GM12878 (cell line): ENCODE data around the gene SELENOM. TPM values are rescaled to one million over a fixed set of nuclear protein-coding genes. Genes with fewer than 3 reads are reported as not detected.

Experiments
- ESRRA ChIP-seq: IDR thresholded peaks from 2 replicates; pipeline ENCODE4 v1.6.1; 2012; ENCODE audit warnings: mild to moderate bottlenecking, low read length, improper control_type of control experiment
- HDAC6 ChIP-seq: fragments of 200-600 bp; sonication (generic); IDR thresholded peaks from one replicate; pipeline ENCODE4 v1.8.0; 2017; ENCODE audit warnings: antibody characterized with exemption; ENCODE audit not compliant: unreplicated experiment
- PAX5 ChIP-seq: IDR thresholded peaks from 2 replicates; pipeline ENCODE4 v1.6.1; 2011; ENCODE audit warnings: low read depth, low read length, borderline replicate concordance
- SPI1 ChIP-seq: IDR thresholded peaks from 2 replicates; pipeline ENCODE4 v1.6.1; 2011; ENCODE audit warnings: low read depth, mild to moderate bottlenecking, low read length, moderate library complexity, borderline replicate concordance; ENCODE audit not compliant: insufficient read depth
- SREBF1 ChIP-seq: IDR thresholded peaks from 2 replicates; pipeline ENCODE4 v1.6.1; 2012; ENCODE audit warnings: mild to moderate bottlenecking, low read length
- TCF12 ChIP-seq: IDR thresholded peaks from 2 replicates; pipeline ENCODE4 v1.6.1; 2011; ENCODE audit warnings: low read depth, mild to moderate bottlenecking, low read length
- WRNIP1 ChIP-seq: IDR thresholded peaks from 2 replicates; pipeline ENCODE4 v1.6.1; 2011; ENCODE audit warnings: low read depth, low read length, improper control_type of control experiment, borderline replicate concordance
- ZBED1 ChIP-seq: IDR thresholded peaks from 2 replicates; pipeline ENCODE4 v1.6.1; 2016; ENCODE audit warnings: borderline replicate concordance
- ZNF24 ChIP-seq: fragments of 450-650 bp; IDR thresholded peaks from 2 replicates; pipeline ENCODE4 v1.6.1; 2017; ENCODE audit warnings: antibody characterized with exemption, mild to moderate bottlenecking
- polyA plus RNA-seq, 11 experiments: library from polyadenylated mRNA; depleted of rRNA in 4 of 11; unstranded in 6 of 11; stranded (reverse) in 5 of 11; fragments of >200 nt; fragmentation: Nextera tagmentation in 4 of 11; fragmentation: Illumina TruSeq in 1 of 11; extraction: Ambion mirVana in 4 of 11; extraction: Trizol in 1 of 11; gene quantifications; 1 replicate in 1 of 11; 2 replicates in 10 of 11; pipeline versions ENCODE4 v1.2.1 to v1.2.3, GENCODE V29; 2011 to 2016; ENCODE audit warnings: inconsistent platforms in 2 of 11, missing spikeins in 2 of 11, low read depth in 1 of 11
- total RNA-seq, 4 experiments: library from RNA; depleted of rRNA in 3 of 4; stranded (reverse); fragments of >200 nt in 3 of 4; fragmentation: Illumina TruSeq in 1 of 4; extraction: Trizol in 1 of 4; gene quantifications; 2 replicates each; pipeline versions ENCODE4 v1.2.1 to v1.2.3, GENCODE V29; 2013 to 2021
- TF ChIP-seq, protein P1 (sequence below): fragments of 150-350 bp; IDR thresholded peaks from 2 replicates; pipeline ENCODE4 v1.6.1; 2016; ENCODE audit warnings: low read depth, low read length
- TF ChIP-seq, protein P2 (sequence below): IDR thresholded peaks from 2 replicates; pipeline ENCODE4 v1.6.1; 2012; ENCODE audit warnings: mild to moderate bottlenecking, low read depth, low read length
- TF ChIP-seq, protein P3 (sequence below): fragments of 450-650 bp; IDR thresholded peaks from 2 replicates; pipeline ENCODE4 v1.6.1; 2018; ENCODE audit warnings: mild to moderate bottlenecking, low read depth, moderate library complexity; ENCODE audit not compliant: partially characterized antibody
- TF ChIP-seq, protein P4 (sequence below): fragments of 450-650 bp; IDR thresholded peaks from 2 replicates; pipeline ENCODE4 v1.6.1; 2017; ENCODE audit warnings: mild to moderate bottlenecking, moderate library complexity
- TF ChIP-seq, protein P5 (sequence below): fragments of 450-650 bp; IDR thresholded peaks from 2 replicates; pipeline ENCODE4 v1.6.1; 2014; ENCODE audit warnings: mild to moderate bottlenecking

Gene SELENOM
- total and polyA plus RNA-seq, 10 of the 15 experiments (the other 5 are each of a cell fraction or from before 2014, with no cell fraction given) = 0.80 to 8.3 (median 2.0) TPM

DNA sequence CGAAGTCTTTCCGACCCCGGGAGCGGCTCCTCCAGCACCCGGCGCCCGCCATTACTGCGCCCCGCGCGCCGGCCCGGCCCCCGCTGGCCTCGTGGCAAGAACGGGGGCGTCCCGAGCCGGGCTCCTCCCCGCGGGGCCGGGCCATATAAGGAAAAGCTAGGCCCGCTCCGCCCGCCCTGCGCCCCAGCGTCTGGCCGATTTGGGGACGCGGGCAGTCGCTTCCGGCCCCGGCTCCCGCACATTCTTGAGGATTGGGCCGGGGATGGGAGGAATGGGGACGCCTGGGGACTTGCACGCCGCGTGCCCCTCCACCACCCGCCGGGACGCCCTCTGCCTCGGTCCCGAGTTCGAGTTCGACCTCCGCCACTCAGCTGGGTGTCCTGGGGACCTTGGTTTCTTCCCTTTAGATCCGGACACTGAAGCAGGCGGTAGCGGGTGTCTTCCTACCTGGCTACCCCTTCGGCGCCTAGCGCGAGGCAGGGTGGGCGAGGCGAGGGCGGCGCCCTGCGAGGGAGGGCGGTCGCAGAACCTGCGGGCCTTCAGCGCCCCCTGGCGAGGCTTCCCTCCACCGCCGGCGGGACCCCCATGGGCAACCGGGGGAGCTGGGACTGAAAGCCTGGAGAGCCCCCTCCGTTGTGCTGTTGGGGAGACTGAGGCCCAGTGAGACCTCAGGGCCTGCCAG, 22.4 kb downstream of the SELENOM start (continued):
- TF ChIP-seq, protein P1, sequence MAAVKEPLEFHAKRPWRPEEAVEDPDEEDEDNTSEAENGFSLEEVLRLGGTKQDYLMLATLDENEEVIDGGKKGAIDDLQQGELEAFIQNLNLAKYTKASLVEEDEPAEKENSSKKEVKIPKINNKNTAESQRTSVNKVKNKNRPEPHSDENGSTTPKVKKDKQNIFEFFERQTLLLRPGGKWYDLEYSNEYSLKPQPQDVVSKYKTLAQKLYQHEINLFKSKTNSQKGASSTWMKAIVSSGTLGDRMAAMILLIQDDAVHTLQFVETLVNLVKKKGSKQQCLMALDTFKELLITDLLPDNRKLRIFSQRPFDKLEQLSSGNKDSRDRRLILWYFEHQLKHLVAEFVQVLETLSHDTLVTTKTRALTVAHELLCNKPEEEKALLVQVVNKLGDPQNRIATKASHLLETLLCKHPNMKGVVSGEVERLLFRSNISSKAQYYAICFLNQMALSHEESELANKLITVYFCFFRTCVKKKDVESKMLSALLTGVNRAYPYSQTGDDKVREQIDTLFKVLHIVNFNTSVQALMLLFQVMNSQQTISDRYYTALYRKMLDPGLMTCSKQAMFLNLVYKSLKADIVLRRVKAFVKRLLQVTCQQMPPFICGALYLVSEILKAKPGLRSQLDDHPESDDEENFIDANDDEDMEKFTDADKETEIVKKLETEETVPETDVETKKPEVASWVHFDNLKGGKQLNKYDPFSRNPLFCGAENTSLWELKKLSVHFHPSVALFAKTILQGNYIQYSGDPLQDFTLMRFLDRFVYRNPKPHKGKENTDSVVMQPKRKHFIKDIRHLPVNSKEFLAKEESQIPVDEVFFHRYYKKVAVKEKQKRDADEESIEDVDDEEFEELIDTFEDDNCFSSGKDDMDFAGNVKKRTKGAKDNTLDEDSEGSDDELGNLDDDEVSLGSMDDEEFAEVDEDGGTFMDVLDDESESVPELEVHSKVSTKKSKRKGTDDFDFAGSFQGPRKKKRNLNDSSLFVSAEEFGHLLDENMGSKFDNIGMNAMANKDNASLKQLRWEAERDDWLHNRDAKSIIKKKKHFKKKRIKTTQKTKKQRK = no peak
- no peak for TF ChIP-seq SPI1
- TF ChIP-seq, protein P2, sequence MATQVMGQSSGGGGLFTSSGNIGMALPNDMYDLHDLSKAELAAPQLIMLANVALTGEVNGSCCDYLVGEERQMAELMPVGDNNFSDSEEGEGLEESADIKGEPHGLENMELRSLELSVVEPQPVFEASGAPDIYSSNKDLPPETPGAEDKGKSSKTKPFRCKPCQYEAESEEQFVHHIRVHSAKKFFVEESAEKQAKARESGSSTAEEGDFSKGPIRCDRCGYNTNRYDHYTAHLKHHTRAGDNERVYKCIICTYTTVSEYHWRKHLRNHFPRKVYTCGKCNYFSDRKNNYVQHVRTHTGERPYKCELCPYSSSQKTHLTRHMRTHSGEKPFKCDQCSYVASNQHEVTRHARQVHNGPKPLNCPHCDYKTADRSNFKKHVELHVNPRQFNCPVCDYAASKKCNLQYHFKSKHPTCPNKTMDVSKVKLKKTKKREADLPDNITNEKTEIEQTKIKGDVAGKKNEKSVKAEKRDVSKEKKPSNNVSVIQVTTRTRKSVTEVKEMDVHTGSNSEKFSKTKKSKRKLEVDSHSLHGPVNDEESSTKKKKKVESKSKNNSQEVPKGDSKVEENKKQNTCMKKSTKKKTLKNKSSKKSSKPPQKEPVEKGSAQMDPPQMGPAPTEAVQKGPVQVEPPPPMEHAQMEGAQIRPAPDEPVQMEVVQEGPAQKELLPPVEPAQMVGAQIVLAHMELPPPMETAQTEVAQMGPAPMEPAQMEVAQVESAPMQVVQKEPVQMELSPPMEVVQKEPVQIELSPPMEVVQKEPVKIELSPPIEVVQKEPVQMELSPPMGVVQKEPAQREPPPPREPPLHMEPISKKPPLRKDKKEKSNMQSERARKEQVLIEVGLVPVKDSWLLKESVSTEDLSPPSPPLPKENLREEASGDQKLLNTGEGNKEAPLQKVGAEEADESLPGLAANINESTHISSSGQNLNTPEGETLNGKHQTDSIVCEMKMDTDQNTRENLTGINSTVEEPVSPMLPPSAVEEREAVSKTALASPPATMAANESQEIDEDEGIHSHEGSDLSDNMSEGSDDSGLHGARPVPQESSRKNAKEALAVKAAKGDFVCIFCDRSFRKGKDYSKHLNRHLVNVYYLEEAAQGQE = no peak
- TF ChIP-seq, protein P3, sequence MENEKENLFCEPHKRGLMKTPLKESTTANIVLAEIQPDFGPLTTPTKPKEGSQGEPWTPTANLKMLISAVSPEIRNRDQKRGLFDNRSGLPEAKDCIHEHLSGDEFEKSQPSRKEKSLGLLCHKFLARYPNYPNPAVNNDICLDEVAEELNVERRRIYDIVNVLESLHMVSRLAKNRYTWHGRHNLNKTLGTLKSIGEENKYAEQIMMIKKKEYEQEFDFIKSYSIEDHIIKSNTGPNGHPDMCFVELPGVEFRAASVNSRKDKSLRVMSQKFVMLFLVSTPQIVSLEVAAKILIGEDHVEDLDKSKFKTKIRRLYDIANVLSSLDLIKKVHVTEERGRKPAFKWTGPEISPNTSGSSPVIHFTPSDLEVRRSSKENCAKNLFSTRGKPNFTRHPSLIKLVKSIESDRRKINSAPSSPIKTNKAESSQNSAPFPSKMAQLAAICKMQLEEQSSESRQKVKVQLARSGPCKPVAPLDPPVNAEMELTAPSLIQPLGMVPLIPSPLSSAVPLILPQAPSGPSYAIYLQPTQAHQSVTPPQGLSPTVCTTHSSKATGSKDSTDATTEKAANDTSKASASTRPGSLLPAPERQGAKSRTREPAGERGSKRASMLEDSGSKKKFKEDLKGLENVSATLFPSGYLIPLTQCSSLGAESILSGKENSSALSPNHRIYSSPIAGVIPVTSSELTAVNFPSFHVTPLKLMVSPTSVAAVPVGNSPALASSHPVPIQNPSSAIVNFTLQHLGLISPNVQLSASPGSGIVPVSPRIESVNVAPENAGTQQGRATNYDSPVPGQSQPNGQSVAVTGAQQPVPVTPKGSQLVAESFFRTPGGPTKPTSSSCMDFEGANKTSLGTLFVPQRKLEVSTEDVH = no peak
- TF ChIP-seq ZBED1 = no peak
- TF ChIP-seq HDAC6 = no peak
- no peak for TF ChIP-seq SREBF1
- TF ChIP-seq ESRRA = no peak
- peak; percentile 56; the same call in 1 of the 2 replicates for TF ChIP-seq ZNF24
- TF ChIP-seq, protein P4, sequence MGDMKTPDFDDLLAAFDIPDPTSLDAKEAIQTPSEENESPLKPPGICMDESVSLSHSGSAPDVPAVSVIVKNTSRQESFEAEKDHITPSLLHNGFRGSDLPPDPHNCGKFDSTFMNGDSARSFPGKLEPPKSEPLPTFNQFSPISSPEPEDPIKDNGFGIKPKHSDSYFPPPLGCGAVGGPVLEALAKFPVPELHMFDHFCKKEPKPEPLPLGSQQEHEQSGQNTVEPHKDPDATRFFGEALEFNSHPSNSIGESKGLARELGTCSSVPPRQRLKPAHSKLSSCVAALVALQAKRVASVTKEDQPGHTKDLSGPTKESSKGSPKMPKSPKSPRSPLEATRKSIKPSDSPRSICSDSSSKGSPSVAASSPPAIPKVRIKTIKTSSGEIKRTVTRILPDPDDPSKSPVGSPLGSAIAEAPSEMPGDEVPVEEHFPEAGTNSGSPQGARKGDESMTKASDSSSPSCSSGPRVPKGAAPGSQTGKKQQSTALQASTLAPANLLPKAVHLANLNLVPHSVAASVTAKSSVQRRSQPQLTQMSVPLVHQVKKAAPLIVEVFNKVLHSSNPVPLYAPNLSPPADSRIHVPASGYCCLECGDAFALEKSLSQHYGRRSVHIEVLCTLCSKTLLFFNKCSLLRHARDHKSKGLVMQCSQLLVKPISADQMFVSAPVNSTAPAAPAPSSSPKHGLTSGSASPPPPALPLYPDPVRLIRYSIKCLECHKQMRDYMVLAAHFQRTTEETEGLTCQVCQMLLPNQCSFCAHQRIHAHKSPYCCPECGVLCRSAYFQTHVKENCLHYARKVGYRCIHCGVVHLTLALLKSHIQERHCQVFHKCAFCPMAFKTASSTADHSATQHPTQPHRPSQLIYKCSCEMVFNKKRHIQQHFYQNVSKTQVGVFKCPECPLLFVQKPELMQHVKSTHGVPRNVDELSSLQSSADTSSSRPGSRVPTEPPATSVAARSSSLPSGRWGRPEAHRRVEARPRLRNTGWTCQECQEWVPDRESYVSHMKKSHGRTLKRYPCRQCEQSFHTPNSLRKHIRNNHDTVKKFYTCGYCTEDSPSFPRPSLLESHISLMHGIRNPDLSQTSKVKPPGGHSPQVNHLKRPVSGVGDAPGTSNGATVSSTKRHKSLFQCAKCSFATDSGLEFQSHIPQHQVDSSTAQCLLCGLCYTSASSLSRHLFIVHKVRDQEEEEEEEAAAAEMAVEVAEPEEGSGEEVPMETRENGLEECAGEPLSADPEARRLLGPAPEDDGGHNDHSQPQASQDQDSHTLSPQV = no peak
- TF ChIP-seq, protein P5, sequence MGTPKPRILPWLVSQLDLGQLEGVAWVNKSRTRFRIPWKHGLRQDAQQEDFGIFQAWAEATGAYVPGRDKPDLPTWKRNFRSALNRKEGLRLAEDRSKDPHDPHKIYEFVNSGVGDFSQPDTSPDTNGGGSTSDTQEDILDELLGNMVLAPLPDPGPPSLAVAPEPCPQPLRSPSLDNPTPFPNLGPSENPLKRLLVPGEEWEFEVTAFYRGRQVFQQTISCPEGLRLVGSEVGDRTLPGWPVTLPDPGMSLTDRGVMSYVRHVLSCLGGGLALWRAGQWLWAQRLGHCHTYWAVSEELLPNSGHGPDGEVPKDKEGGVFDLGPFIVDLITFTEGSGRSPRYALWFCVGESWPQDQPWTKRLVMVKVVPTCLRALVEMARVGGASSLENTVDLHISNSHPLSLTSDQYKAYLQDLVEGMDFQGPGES = no peak
- TF ChIP-seq PAX5 = no peak
- no peak for TF ChIP-seq WRNIP1
- peak; percentile 41; the same call in 1 of the 2 replicates for TF ChIP-seq TCF12
